Iris pigment epithelial cell (primary cell): ENCODE data around the gene MMS19.
A peak's percentile ranks its signal among the peaks of the same experiment; 100 is the strongest.
"Not testable (repeated sequence)": the region's sequence is repeated elsewhere in the genome, so short reads cannot be mapped to it uniquely, and the experiment has no call there.

Experiments used
- DNase-seq: peaks from one replicate; pipeline ENCODE4 v3.0.0-alpha.2; 2011; ENCODE audit warnings: low read depth

Gene MMS19

GRCh38 chr10:97499561-97500296, 1.5 kb upstream of the MMS19 start:
- DNase-seq = peak; percentile 68

- peak; percentile 63 for DNase-seq
These were observed 779 bp upstream of the MMS19 start, which contains the start of gene UBTD1 for GRCh38 chr10:97498841-97499560. UBTD1 (plus strand) TSS chr10:97498924; CDS start chr10:97499204, 280 bp downstream.

GRCh38 chr10:97497572-97498075, 598 bp downstream of the MMS19 start:
- DNase-seq = peak; percentile 88

- peak; percentile 51 for DNase-seq
These were observed 3.2 kb downstream of the MMS19 start for GRCh38 chr10:97494863-97495506.

GRCh38 chr10:97494151-97494550, 4.1 kb downstream of the MMS19 start:
- DNase-seq = no peak

- no peak for DNase-seq
These were observed 7.6 kb downstream of the MMS19 start for GRCh38 chr10:97490592-97490991.

GRCh38 chr10:97485647-97486281, 12.5 kb downstream of the MMS19 start:
- DNase-seq = no peak

- DNase-seq = peak; percentile 33
These were observed 14.3 kb downstream of the MMS19 start for GRCh38 chr10:97483921-97484320.

GRCh38 chr10:97483506-97483905, 14.7 kb downstream of the MMS19 start:
- DNase-seq = peak; percentile 69

GRCh38 chr10:97482381-97482780, 15.8 kb downstream of the MMS19 start:
- no peak for DNase-seq

GRCh38 chr10:97481071-97481470, 17.2 kb downstream of the MMS19 start:
- DNase-seq = peak; percentile 55

- no peak for DNase-seq
These were observed 18.3 kb downstream of the MMS19 start for GRCh38 chr10:97479939-97480338.

- not testable (repeated sequence) for DNase-seq
These were observed 18.8 kb downstream of the MMS19 start for GRCh38 chr10:97479410-97479809.

GRCh38 chr10:97475936-97476594, 22.2 kb downstream of the MMS19 start:
- peak; percentile 88 for DNase-seq

GRCh38 chr10:97474918-97475317, 23.3 kb downstream of the MMS19 start:
- DNase-seq = no peak

GRCh38 chr10:97468781-97469180, 29.4 kb downstream of the MMS19 start:
- not testable (repeated sequence) for DNase-seq

GRCh38 chr10:97468162-97468561, 30.1 kb downstream of the MMS19 start:
- no peak for DNase-seq

- peak; percentile 60 for DNase-seq
These were observed 31.5 kb downstream of the MMS19 start for GRCh38 chr10:97466755-97467154.

- DNase-seq = no peak
These were observed 32.2 kb downstream of the MMS19 start for GRCh38 chr10:97465982-97466381.

GRCh38 chr10:97464226-97464625, 34.0 kb downstream of the MMS19 start:
- DNase-seq = no peak

- DNase-seq = peak; percentile 82
These were observed 34.7 kb downstream of the MMS19 start for GRCh38 chr10:97463363-97464132.
